Measurements from ENCODE around the gene HSPA1B.

DNA sequence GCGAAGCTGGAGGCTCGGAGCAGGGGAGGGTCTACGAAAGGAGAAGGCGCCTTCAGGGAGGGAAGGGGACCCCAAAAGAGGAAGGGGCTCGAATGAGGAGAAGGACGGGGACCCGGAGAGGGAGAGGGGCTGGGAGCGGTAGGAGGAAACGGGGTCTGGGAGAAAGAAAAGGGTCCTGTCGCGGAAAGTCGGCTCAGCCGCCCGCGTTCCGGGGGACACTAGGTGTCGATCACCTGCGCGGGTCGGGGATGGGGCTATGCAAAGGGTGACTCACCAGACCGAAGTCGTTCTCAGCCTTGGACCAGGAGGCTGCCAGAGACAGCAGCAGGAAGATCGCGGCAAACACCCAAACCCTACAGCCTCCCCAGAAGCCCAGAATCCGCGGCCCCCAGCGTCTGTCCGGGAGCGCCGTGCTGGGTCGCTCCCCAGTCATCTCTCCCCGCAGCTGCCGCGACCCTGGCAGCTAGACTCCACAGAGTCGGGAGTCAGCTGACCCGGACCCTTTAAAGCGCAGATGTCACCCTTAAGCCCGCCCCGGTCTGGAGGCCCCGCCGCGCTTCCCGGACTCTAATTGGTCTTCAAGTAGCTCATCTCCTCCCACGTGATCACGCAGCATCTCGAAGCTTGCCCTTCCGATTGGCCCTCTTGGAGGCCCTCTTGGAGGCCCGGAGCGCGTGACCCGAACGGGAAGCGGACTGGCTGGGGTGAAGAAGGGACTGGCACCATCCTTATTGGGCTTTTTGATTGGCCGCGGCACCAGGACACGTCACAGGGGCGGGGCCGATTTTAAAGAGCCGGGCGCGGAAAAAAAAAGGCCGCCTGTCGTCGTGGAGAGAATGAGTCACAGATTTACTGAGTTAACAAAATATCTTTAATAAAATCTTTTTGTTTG, 35.1 kb downstream of the HSPA1B start, which contains the start of gene NEU1:
- no peak for TF ChIP-seq CTCF (conservative IDR thresholded peaks at IDR 0.05; ENCODE audit: low read depth, low read length)
- TF ChIP-seq EZH2phosphoT487 (IDR thresholded peaks at IDR 0.05; ENCODE audit: borderline replicate concordance, low read length): no peak

All from PC-3 (cell line).